GM12878 (cell line): ENCODE results near the gene AFF2. TPM values are rescaled to one million over a fixed set of nuclear protein-coding genes. Genes with fewer than 3 reads are reported as not detected.

ENCODE experiments used
- ATAC-seq: fragments of 200-7000 bp; cut with Tn5 transposase; 3 replicates; pipeline ENCODE4 v1.9.1; 2020; ENCODE audit warnings: mild to moderate bottlenecking, moderate library complexity
- BruUV-seq: library from RNA; stranded (reverse); fragments of 400-500 nt; replicated peaks from 2 replicates; lab custom pipeline; 2021; lab: Mats Ljungman, UMichigan
- CTCF ChIA-PET: fragments of 300-600 bp; sonication (Branson Sonifier 250); formaldehyde crosslinking; extraction: SDS; loops from one replicate; lab custom pipeline; 2021; ENCODE audit warnings: inconsistent platforms; lab: Yijun Ruan, JAX
- POLR2A ChIA-PET: fragments of 350-600 bp; formaldehyde crosslinking; extraction: SDS; loops from one replicate; lab custom pipeline; 2021; ENCODE audit warnings: inconsistent platforms; lab: Charles Lee
- RAD21 ChIA-PET: fragments of 300-600 bp; sonication (Branson Sonifier 250); formaldehyde crosslinking; loops from one replicate; lab custom pipeline; 2023; ENCODE audit warnings: antibody characterized with exemption; ENCODE audit not compliant: unreplicated experiment; lab: Charles Lee
- SMC1A ChIA-PET: fragments of 300-600 bp; sonication (Branson Sonifier 250); formaldehyde crosslinking; loops from one replicate; lab custom pipeline; 2023; ENCODE audit not compliant: unreplicated experiment, uncharacterized antibody; lab: Charles Lee
- DNase-seq: peaks from one replicate; pipeline ENCODE4 v3.0.0-alpha.2; 2011; ENCODE audit warnings: low read depth, low spot score
- FAIRE-seq: peaks from 3 replicates; lab custom pipeline; 2011; peaks lifted over from hg19 to GRCh38; lab: Jason Lieb, UNC
- H2AFZ ChIP-seq: 2 replicates; pipeline ENCODE4 v1.6.0; 2011; ENCODE audit warnings: low read depth, low read length, control low read depth; ENCODE audit not compliant: control insufficient read depth
- H3K27ac ChIP-seq: 2 replicates; pipeline ENCODE4 v1.5.1; 2011; ENCODE audit warnings: control low read depth; ENCODE audit not compliant: control insufficient read depth, insufficient read depth
- H3K27me3 ChIP-seq, 2 experiments: replicated peaks in 1 of 2; 2 replicates each; pipeline versions ENCODE4 v1.6.0 to v1.6.1; 2011; ENCODE audit warnings: low read length in 1 of 2; ENCODE audit not compliant: control insufficient read depth in 2 of 2, insufficient read depth in 2 of 2
- H3K36me3 ChIP-seq, 2 experiments: 2 replicates each; pipeline ENCODE4 v1.5.1; 2011; ENCODE audit warnings: low read length in 1 of 2; ENCODE audit not compliant: control insufficient read depth in 2 of 2, insufficient read depth in 2 of 2
- H3K4me1 ChIP-seq: 2 replicates; pipeline ENCODE4 v1.6.1; 2011; ENCODE audit warnings: mild to moderate bottlenecking, low read length, moderate library complexity, mixed read lengths; ENCODE audit not compliant: control insufficient read depth, insufficient read depth
- H3K4me2 ChIP-seq: 2 replicates; pipeline ENCODE4 v1.6.0; 2011; ENCODE audit warnings: control low read depth; ENCODE audit not compliant: control insufficient read depth, insufficient read depth
- H3K4me3 ChIP-seq: fragments of 200-600 bp; sonication (generic); 2 replicates; pipeline ENCODE4 v1.5.1; 2016
- H3K79me2 ChIP-seq: 2 replicates; pipeline ENCODE4 v1.6.0; 2011; ENCODE audit warnings: low read length; ENCODE audit not compliant: control insufficient read depth, insufficient read depth
- H3K9ac ChIP-seq: 2 replicates; pipeline ENCODE4 v1.8.0; 2011; ENCODE audit warnings: low read length, control low read depth, mixed read lengths; ENCODE audit not compliant: control insufficient read depth, insufficient read depth
- H3K9me3 ChIP-seq: replicated peaks from 3 replicates; pipeline ENCODE4 v1.5.1; 2011; ENCODE audit warnings: mild to moderate bottlenecking, low read length; ENCODE audit not compliant: control insufficient read depth, insufficient read depth
- H4K20me1 ChIP-seq: 2 replicates; pipeline ENCODE4 v1.6.0; 2011; ENCODE audit not compliant: control insufficient read depth, insufficient read depth
- BCL11A ChIP-seq: IDR thresholded peaks from 2 replicates; pipeline ENCODE4 v1.6.1; 2011; ENCODE audit warnings: low read depth, low read length
- EGR1 ChIP-seq, 2 experiments: IDR thresholded peaks; 1 replicate in 1 of 2; 2 replicates in 1 of 2; pipeline ENCODE4 v1.6.1; 2011 to 2012; ENCODE audit warnings: low read depth in 2 of 2, low read length in 2 of 2, borderline replicate concordance in 1 of 2, mild to moderate bottlenecking in 1 of 2, moderate library complexity in 1 of 2
- IKZF1 ChIP-seq: fragments of 450-650 bp; conservative IDR thresholded peaks from 2 replicates; pipeline ENCODE4 v1.6.1; 2017; ENCODE audit warnings: antibody characterized with exemption, mild to moderate bottlenecking
- IKZF2 ChIP-seq, 2 experiments: fragments of 450-650 bp; IDR thresholded peaks; 2 replicates each; pipeline ENCODE4 v1.6.1; 2017; ENCODE audit warnings: mild to moderate bottlenecking in 2 of 2, moderate library complexity in 2 of 2
- IRF4 ChIP-seq: IDR thresholded peaks from 2 replicates; pipeline ENCODE4 v1.6.1; 2011; ENCODE audit warnings: low read depth, low read length
- KDM1A ChIP-seq: fragments of 200-600 bp; sonication (generic); IDR thresholded peaks from 2 replicates; pipeline ENCODE4 v1.6.1; 2016; ENCODE audit warnings: borderline replicate concordance
- MTA2 ChIP-seq: fragments of 450-650 bp; IDR thresholded peaks from 2 replicates; pipeline ENCODE4 v1.6.1; 2016; ENCODE audit warnings: low read depth, mild to moderate bottlenecking, moderate library complexity
- MXI1 ChIP-seq: fragments of 150-350 bp; IDR thresholded peaks from 2 replicates; pipeline ENCODE4 v1.6.1; 2011; ENCODE audit warnings: low read depth, mild to moderate bottlenecking, inconsistent platforms, low read length, improper control_type of control experiment
- RB1 ChIP-seq: fragments of 450-650 bp; formaldehyde crosslinking; IDR thresholded peaks from 2 replicates; pipeline ENCODE4 v1.6.1; 2017; ENCODE audit warnings: mild to moderate bottlenecking, borderline replicate concordance
- SPI1 ChIP-seq: IDR thresholded peaks from 2 replicates; pipeline ENCODE4 v1.6.1; 2011; ENCODE audit warnings: low read depth, mild to moderate bottlenecking, low read length, moderate library complexity, borderline replicate concordance; ENCODE audit not compliant: insufficient read depth
- TCF12 ChIP-seq: IDR thresholded peaks from 2 replicates; pipeline ENCODE4 v1.6.1; 2011; ENCODE audit warnings: low read depth, mild to moderate bottlenecking, low read length
- WGBS: methylation state at CpG from one replicate; pipeline ENCODE4 v1.1.6; 2016; ENCODE audit warnings: low lambda C conversion rate; ENCODE audit not compliant: insufficient replicate concordance, insufficient coverage; ENCODE audit errors: missing lambda C conversion rate; 5-methylcytosine and 5-hydroxymethylcytosine counted together
- in situ Hi-C: fragments of 300-500 bp; cut with MboI; formaldehyde crosslinking; loops from 9 replicates; pipeline ENCODE4 v1.14.3; 2018; ENCODE audit warnings: mixed read lengths
- intact Hi-C: fragments of 100-400 bp; cut with micrococcal nuclease; formaldehyde crosslinking; loops from one replicate; pipeline ENCODE4 v1.14.2; 2022; ENCODE audit not compliant: unreplicated experiment
- polyA plus RNA-seq, 11 experiments: library from polyadenylated mRNA; depleted of rRNA in 4 of 11; unstranded in 6 of 11; stranded (reverse) in 5 of 11; fragments of >200 nt; fragmentation: Nextera tagmentation in 4 of 11; fragmentation: Illumina TruSeq in 1 of 11; extraction: Ambion mirVana in 4 of 11; extraction: Trizol in 1 of 11; gene quantifications; 1 replicate in 1 of 11; 2 replicates in 10 of 11; pipeline versions ENCODE4 v1.2.1 to v1.2.3, GENCODE V29; 2011 to 2016; ENCODE audit warnings: inconsistent platforms in 2 of 11, missing spikeins in 2 of 11, low read depth in 1 of 11
- total RNA-seq, 4 experiments: library from RNA; depleted of rRNA in 3 of 4; stranded (reverse); fragments of >200 nt in 3 of 4; fragmentation: Illumina TruSeq in 1 of 4; extraction: Trizol in 1 of 4; gene quantifications; 2 replicates each; pipeline versions ENCODE4 v1.2.1 to v1.2.3, GENCODE V29; 2013 to 2021
- TF ChIP-seq, protein P1 (sequence below): fragments of 450-650 bp; conservative IDR thresholded peaks from 2 replicates; pipeline ENCODE4 v1.6.1; 2017; ENCODE audit warnings: mild to moderate bottlenecking, moderate library complexity

AFF2 gene
- total and polyA plus RNA-seq, 10 of the 15 experiments (the other 5 are each of a cell fraction or from before 2014, with no cell fraction given) = under 0.01 to 0.03 TPM; not detected in 8

DNA sequence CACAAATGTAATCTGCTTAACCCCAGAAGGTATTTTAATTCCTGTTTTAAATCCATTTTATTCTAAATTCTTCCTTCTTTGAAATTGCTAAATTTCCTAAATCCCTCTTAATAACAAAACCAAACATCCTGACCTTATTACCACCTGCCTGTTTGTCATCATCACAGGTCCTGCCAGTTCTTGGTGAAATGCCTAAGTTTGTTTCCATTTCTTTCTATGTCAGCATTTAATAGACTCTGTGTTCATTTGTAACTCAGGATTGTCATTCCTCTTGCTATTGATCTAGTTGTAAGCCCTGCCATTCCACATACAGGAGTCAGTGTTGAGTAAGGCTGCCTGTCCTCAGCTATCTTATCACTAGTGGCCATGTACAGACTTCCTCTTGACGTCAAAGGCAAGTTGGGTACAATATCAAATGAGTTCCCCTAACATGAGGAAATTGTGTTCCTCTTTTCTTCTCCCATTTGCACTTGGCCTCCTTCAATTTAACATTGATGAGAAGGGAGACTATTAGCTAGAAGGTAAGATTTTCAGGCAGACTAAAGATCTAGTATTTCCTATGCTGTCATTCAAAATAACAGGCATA is 440.1 kb downstream of the AFF2 start:
- Histone ChIP-seq H3K9ac (no peak overlapping the region), H3K9me3 (no peaks in the 10 kb centered on the region; the same call in 2 of the 3 replicates), H3K27ac (no peak overlapping the region), H3K27me3 (no peaks in the 10 kb centered on the region), H3K4me1 (no peaks in the 10 kb centered on the region), H3K36me3 (no peaks in the 10 kb centered on the region), H4K20me1 (no peaks in the 10 kb centered on the region), H3K4me2 (no peak overlapping the region), H3K4me3 (no peak overlapping the region)
- 0% methylated on average over 1 of the region's 1 CpG for WGBS
- BruUV-seq = no TSS peak
- DNase-seq (no peak), ATAC-seq (no peak)
- intact Hi-C loops = no loop called here
- ChIA-PET RAD21 (no interaction called here), SMC1A (interaction anchor here (1.2 kb wide), 1 partner anchor 25 kb away, joined by 3 read pairs; no protein-coding TSS in a partner anchor), POLR2A (no interaction called here), CTCF (interaction anchor here (1.0 kb wide), 1 partner anchor 25 kb away, joined by 3 read pairs; no protein-coding TSS in a partner anchor)
- no peak for TF ChIP-seq RB1
- TF ChIP-seq, all 136 proteins: peak for 0
- H3K79me2 ChIP-seq = no peaks in the 10 kb centered on the region
- in situ Hi-C loops = no loop called here
- FAIRE-seq = peak; percentile 23
- H2AFZ ChIP-seq = no peak overlapping the region

DNA sequence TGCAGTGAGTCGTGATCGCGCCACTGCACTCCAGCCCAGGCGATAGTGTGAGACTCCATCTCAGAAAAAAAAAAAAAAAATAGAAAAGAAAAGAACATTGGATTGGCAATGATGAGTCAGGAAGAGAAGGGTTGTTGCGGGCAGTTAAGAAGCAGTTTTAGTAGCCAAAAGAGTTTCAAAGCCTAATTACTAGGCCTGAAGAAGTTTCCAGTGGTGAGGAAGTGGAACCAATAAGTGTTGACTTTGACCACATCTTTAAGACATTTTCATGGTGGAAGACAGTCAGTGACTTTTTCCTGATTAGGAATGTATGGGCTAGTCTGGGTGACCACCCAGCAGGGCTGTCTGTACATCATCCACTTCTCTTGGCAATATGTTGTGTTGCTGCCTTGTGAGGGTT is 442.3 kb downstream of the AFF2 start:
- H3K27ac ChIP-seq = no peak overlapping the region
- SMC1A ChIA-PET = no interaction called here
- RAD21 ChIA-PET = interaction anchor here (0.7 kb wide), 1 partner anchor 161 kb away, joined by 3 read pairs; no protein-coding TSS in a partner anchor
- no TSS peak for BruUV-seq
- CTCF ChIA-PET = no interaction called here
- no peaks in the 10 kb centered on the region for H3K79me2 ChIP-seq
- H3K36me3 ChIP-seq = no peaks in the 10 kb centered on the region
- H3K9ac ChIP-seq = no peak overlapping the region
- H3K4me3 ChIP-seq = no peak overlapping the region
- DNase-seq (no peak), ATAC-seq (no peak), FAIRE-seq (no peak)
- TF ChIP-seq, protein P1, sequence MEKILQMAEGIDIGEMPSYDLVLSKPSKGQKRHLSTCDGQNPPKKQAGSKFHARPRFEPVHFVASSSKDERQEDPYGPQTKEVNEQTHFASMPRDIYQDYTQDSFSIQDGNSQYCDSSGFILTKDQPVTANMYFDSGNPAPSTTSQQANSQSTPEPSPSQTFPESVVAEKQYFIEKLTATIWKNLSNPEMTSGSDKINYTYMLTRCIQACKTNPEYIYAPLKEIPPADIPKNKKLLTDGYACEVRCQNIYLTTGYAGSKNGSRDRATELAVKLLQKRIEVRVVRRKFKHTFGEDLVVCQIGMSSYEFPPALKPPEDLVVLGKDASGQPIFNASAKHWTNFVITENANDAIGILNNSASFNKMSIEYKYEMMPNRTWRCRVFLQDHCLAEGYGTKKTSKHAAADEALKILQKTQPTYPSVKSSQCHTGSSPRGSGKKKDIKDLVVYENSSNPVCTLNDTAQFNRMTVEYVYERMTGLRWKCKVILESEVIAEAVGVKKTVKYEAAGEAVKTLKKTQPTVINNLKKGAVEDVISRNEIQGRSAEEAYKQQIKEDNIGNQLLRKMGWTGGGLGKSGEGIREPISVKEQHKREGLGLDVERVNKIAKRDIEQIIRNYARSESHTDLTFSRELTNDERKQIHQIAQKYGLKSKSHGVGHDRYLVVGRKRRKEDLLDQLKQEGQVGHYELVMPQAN = no peak
- no peak for TF ChIP-seq TCF12
- TF ChIP-seq SPI1 = peak; percentile 56; the same call in 1 of the 2 replicates
- TF ChIP-seq MTA2 = peak; percentile 72; the same call in 1 of the 2 replicates
- no peak for TF ChIP-seq KDM1A
- TF ChIP-seq IKZF2 (IDR thresholded peaks at IDR 0.05) = peak in 1 of 2 experiments; percentile 24; a peak in 1 of 4 replicates
- peak; percentile 37; the same call in 1 of the 2 replicates for TF ChIP-seq IKZF1
- TF ChIP-seq EGR1 (IDR thresholded peaks at IDR 0.05; ENCODE audit: borderline replicate concordance in 1 of 2, low read depth in 2 of 2, low read length in 2 of 2) = no peak
- peak; percentile 35; the same call in 1 of the 2 replicates for TF ChIP-seq BCL11A
- no peak for TF ChIP-seq IRF4
- no peak for TF ChIP-seq MXI1
- H3K4me1 ChIP-seq = no peaks in the 10 kb centered on the region
- no peaks in the 10 kb centered on the region; the same call in 2 of the 3 replicates for H3K9me3 ChIP-seq
- no peak overlapping the region for H2AFZ ChIP-seq
- no peaks in the 10 kb centered on the region for H3K27me3 ChIP-seq
- in situ Hi-C loops = no loop called here
- no peak overlapping the region for H3K4me2 ChIP-seq
- POLR2A ChIA-PET = no interaction called here
- WGBS = 43% methylated on average over 5 of the region's 5 CpGs
- H4K20me1 ChIP-seq = no peaks in the 10 kb centered on the region
- intact Hi-C loops = no loop called here
